Measurements from ENCODE around the gene DUSP2.

GRCh38 chr2:96158554-96158940 lies 13.3 kb upstream of the DUSP2 start:
- no peak for TF ChIP-seq ZNF324 (CRISPR knock-in tag; IDR thresholded peaks at IDR 0.05)
- no peak for TF ChIP-seq ATF2 (CRISPR knock-in tag; IDR thresholded peaks at IDR 0.05)
- TF ChIP-seq STAT6 (CRISPR knock-in tag; IDR thresholded peaks at IDR 0.05) = no peak
- no peak for TF ChIP-seq ZNF431 (CRISPR knock-in tag; IDR thresholded peaks at IDR 0.05)
- TF ChIP-seq CTCF (IDR thresholded peaks at IDR 0.05 in 2 of 3, conservative IDR thresholded peaks at IDR 0.05 in 1 of 3; ENCODE audit: insufficient read depth in 2 of 3, low read depth in 1 of 3, low read length in 3 of 3) = no peak

All from K562 (cell line).